Activated T-helper 1 cell treated with anti-CD3 and anti-CD28 coated beads, Interleukin-12 subunit alpha, Interleukin-12 subunit beta, Interleukin-2, Interleukin-4 antibody, amounts not matched to agents 30 ng/mL and 10 ng/mL and 1 ng/mL, durations not matched to agents 14 hours and 24 hours and 36 hours (primary cell): Measurements from ENCODE around the gene APMAP. TPM values are rescaled to one million over a fixed set of nuclear protein-coding genes. Genes with fewer than 3 reads are reported as not detected.

Source experiments
- DNase-seq: peaks from one replicate; pipeline ENCODE4 v3.0.0; 2021; ENCODE audit warnings: low spot score
- H3K27ac Mint-ChIP-seq: one replicate; pipeline ENCODE4 v1.8.0; 2021; ENCODE audit warnings: mild to moderate bottlenecking, mixed read lengths
- H3K27me3 Mint-ChIP-seq: one replicate; pipeline ENCODE4 v1.8.0; 2022; ENCODE audit warnings: mild to moderate bottlenecking, moderate library complexity, mixed read lengths; ENCODE audit not compliant: insufficient read depth
- H3K36me3 Mint-ChIP-seq: one replicate; pipeline ENCODE4 v1.8.0; 2021; ENCODE audit warnings: low read depth, mixed read lengths
- H3K4me1 Mint-ChIP-seq: one replicate; pipeline ENCODE4 v1.8.0; 2021; ENCODE audit warnings: low read depth, mixed read lengths
- H3K4me3 Mint-ChIP-seq: one replicate; pipeline ENCODE4 v1.8.0; 2021; ENCODE audit warnings: mild to moderate bottlenecking, moderate library complexity, mixed read lengths
- H3K9me3 Mint-ChIP-seq: one replicate; pipeline ENCODE4 v1.8.0; 2021; ENCODE audit warnings: mixed read lengths
- intact Hi-C: fragments of 100-400 bp; cut with micrococcal nuclease; formaldehyde crosslinking; loops from one replicate; pipeline ENCODE4 v1.15.1; 2024
- total RNA-seq: library from RNA; stranded (reverse); gene quantifications from 2 replicates; pipeline ENCODE4 v1.2.3, GENCODE V29; 2022

Gene APMAP
- total RNA-seq, 1 donor from 2014 or later, result 58.7 TPM

GRCh38 chr20:24998121-24998520 lies 5.6 kb upstream of the APMAP start:
- no peak for DNase-seq
- Mint-ChIP-seq H3K4me1 (peaks cover 14% of the 10 kb centered on the region), H3K27ac (no peak overlapping the region), H3K4me3 (no peak overlapping the region), H3K36me3 (no peaks in the 10 kb centered on the region), H3K27me3 (peaks cover 22% of the 10 kb centered on the region), H3K9me3 (no peaks in the 10 kb centered on the region)
- intact Hi-C loops, result no loop called here

DNA sequence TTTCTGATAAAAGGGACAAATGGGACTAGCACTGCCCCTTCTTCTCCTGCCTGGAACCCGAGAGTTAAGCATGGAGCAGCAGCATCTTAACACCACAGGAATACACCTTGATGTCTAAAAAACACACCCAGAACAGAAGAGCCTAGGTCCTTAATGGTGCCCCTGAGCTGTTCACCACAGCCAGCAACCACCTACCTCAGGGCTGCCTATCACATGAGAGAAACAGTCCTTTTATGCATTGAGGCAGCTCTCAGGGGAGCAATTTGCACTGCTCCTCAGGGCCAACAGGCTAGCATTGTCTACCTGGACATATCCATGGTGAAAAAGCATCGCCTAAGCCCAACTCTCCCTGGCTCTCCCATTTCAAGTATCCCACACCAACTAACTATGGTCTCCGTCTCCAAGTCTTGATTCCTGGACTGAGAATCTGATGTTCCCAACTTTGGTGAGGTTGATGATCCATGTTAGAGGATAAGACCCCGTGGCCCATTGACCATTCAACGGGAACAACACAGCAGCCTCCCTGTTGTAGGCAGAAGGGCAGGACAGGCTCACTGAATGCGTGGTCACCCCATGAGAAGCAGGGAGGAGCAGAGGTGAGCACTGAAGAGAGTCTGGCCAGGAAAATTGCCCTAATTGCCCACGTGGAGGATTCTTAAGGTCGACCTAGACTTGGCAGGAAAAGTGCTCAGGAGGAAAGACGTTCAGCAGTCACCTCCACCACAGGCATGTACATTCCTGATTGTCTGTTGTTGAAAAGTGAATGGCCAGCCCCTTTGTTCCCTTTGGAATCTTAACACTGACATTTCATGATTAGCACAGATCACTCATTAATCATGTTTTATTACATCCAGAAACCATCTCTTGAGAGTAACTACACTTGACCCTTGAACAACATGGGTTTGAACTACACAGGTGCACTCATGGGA lies 4.2 kb upstream of the APMAP start:
- peaks cover 3% of the 10 kb centered on the region for H3K36me3 Mint-ChIP-seq
- no peaks in the 10 kb centered on the region for H3K9me3 Mint-ChIP-seq
- intact Hi-C loops, result no loop called here
- H3K4me3 Mint-ChIP-seq, result no peak overlapping the region
- peaks cover 22% of the 10 kb centered on the region for H3K27me3 Mint-ChIP-seq
- no peak for DNase-seq
- H3K27ac Mint-ChIP-seq, result no peak overlapping the region
- H3K4me1 Mint-ChIP-seq, result peaks cover 17% of the 10 kb centered on the region

DNA sequence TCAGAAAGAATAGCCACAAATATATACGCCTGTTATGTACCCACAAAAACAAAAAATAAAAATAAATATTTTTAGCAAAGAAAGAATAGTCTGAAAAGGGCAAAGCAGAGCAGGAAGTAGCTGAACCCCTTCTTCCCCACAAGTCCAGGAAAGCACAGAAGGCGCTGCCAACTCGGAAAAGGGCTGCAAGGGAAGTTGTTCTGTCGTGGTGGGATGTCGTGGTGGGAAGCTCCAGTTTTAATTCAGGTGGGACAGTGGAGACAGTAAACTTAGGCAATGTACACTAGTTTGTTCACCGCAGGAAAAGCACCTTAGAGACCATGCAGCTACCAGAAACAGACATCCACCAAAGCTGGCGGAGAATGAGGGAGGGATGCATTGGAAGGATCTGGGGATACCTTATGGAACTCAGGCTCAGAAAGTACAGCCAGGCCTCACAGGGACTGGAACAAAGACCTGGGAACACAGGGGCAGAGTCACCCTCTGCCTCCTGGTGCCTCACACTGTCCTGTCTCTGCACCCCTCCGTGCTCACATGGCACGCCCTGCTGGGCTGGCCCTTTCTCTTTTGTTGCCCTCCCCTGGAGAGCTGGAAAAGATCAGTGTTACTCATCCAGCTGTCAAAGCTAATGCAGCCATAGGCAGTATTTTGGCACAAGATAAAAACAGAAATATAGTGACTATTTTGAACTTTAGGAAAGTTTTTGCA lies 3.3 kb upstream of the APMAP start:
- Mint-ChIP-seq H3K4me3 (no peak overlapping the region), H3K4me1 (peaks cover 26% of the 10 kb centered on the region), H3K36me3 (peaks cover 5% of the 10 kb centered on the region), H3K9me3 (no peaks in the 10 kb centered on the region), H3K27ac (no peak overlapping the region), H3K27me3 (peaks cover 22% of the 10 kb centered on the region)
- no peak for DNase-seq
- intact Hi-C loops, result loop anchor here (1.0 to 2.0 kb wide), 5 partner anchors 69 to 403 kb away; no protein-coding TSS in a partner anchor

DNA sequence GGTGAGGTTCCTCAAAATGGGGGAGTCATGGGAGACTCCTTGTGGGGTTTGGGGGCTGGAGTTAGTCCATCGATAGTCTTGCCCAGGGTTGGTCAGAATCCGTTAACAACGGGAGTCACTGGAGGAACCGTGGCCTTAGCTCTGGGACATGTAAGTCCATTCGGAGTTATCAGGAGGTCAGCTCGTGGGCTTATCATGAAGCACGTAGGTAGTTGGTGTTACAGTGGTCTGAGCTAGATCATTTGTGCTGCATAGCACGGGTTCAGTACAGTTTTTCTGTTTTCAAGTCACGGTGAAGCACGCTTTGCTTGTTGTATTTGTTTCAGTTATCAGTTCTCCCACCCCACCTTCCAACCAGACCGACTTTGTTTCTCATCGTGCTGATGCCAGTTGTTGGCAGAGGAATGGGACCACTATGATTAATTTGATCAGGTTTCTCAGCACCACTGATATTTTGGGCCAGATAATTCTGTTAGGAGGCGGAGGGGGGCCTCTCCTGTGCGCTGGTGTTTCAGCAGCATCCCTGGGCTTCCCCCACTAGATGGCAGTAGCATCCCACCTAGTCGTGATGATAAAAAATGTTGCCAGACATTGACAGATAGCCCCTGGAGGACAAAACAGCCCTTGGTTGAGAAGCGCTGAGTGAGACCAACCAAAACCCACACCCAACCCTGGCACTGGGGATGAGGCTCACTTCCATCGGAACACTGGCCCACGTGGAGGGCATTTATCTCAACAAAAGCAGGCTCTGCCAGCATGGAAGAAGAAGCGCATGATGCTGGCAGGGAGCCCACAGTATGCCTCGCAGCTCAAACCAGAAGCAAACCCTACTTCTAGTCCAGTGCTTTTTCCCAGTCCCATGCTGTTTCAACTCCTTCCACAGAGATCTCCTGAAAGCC lies 2.2 kb upstream of the APMAP start:
- Mint-ChIP-seq H3K4me3 (peak overlapping the region; percentile 24), H3K9me3 (no peaks in the 10 kb centered on the region), H3K27me3 (peaks cover 19% of the 10 kb centered on the region), H3K27ac (no peak overlapping the region), H3K36me3 (peaks cover 11% of the 10 kb centered on the region), H3K4me1 (peaks cover 37% of the 10 kb centered on the region)
- intact Hi-C loops, result loop anchor here (1.0 to 5.0 kb wide), 9 partner anchors 62 to 1632 kb away; partner anchors contain the start of genes GZF1 and NANP
- DNase-seq, result peak; percentile 68

- H3K4me3 Mint-ChIP-seq, result peak overlapping the region; percentile 31
- peaks cover 40% of the 10 kb centered on the region for H3K4me1 Mint-ChIP-seq
These were observed 1.6 kb upstream of the APMAP start for GRCh38 chr20:24994186-24994465.

DNA sequence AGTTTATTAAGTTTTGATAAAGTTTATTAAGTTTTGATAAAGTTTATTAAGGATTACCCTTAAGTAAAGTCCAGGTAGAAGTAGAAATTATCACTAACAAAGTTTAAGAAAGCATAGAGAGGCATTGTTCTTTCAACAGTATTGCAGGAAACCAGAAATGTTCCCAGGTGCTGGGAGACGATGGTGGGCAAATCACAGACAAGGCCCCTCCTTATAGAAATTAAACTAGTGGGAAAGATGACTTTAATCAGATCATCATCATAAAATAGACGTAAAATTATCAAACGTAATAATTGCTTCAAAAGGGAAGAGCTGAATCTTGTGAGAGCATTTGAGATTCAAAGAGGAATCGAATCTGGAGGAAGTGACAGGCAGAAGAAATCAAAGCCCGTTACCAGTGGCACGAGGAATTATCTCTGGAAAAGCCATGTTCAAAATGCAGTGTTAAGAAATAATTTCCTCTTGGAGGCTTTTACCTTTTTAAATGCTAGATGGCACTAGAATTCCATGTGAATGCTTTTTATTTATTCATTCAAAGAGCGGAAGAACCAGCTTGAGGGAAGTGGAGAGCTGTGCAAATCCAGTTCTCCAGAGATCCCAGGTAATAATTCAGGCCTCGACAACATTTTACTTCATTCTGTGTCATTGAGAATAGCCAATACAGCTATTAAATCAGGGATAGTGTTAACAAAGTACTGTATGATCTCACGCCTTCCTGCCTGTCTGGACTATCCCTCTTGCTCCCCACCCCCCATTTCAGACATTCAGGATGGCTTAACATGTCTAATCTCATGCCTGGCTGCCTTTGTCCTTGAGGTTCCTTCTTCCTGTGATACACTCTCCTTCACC lies 1.0 kb upstream of the APMAP start:
- Mint-ChIP-seq H3K36me3 (peaks cover 17% of the 10 kb centered on the region), H3K4me3 (peak overlapping the region; percentile 99), H3K9me3 (no peaks in the 10 kb centered on the region), H3K4me1 (peaks cover 45% of the 10 kb centered on the region), H3K27me3 (peaks cover 15% of the 10 kb centered on the region), H3K27ac (no peak overlapping the region)
- no peak for DNase-seq
- intact Hi-C loops, result loop anchor here (1.0 to 5.0 kb wide), 8 partner anchors 61 to 1631 kb away; partner anchors contain the start of genes GINS1, GZF1 and NANP

More at GRCh38 chr20:24994186-24994465, 1.6 kb upstream of the APMAP start:
- DNase-seq, result no peak
- H3K27me3 Mint-ChIP-seq, result peaks cover 19% of the 10 kb centered on the region
- intact Hi-C loops, result loop anchor here (1.0 to 5.0 kb wide), 6 partner anchors 62 to 1632 kb away; partner anchors contain the start of genes GZF1 and NANP
- H3K27ac Mint-ChIP-seq, result peak overlapping the region; percentile 6
- peaks cover 13% of the 10 kb centered on the region for H3K36me3 Mint-ChIP-seq
- no peaks in the 10 kb centered on the region for H3K9me3 Mint-ChIP-seq

GRCh38 chr20:24991897-24992486 lies 559 bp downstream of the APMAP start:
- peaks cover 24% of the 10 kb centered on the region for H3K36me3 Mint-ChIP-seq
- peak overlapping the region; percentile 94 for H3K27ac Mint-ChIP-seq
- peaks cover 59% of the 10 kb centered on the region for H3K4me1 Mint-ChIP-seq
- no peaks in the 10 kb centered on the region for H3K9me3 Mint-ChIP-seq
- intact Hi-C loops, result loop anchor here (1.0 to 5.0 kb wide), 8 partner anchors 43 to 1630 kb away; partner anchors contain the start of genes CST7, ENTPD6, GZF1 and NANP
- DNase-seq, result no peak
- peak overlapping the region; percentile 99 for H3K4me3 Mint-ChIP-seq
- peaks cover 7% of the 10 kb centered on the region for H3K27me3 Mint-ChIP-seq

DNA sequence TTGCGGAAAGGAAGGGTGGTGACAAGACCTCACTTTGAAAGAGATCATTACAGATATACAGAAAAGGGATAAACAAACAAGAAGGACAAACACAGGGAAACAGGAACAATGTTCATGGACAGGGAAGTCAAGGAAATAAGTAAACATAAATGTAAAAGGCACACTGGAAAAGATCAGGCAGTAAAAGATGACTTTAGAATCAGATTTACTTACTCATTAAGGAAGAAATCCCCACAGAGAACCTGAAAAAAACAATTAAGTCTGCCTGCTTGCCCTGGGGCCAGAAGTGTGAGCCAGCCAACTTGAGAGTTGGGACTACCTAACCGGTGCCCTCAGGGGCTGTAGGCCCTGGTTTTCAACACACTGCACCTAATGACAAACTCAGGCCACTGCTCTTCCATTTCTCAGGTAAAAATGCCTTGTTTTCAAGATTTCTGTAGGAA lies 1.7 kb downstream of the APMAP start:
- H3K27ac Mint-ChIP-seq, result peak overlapping the region; percentile 18
- intact Hi-C loops, result loop anchor here (5.0 kb wide), 3 partner anchors 59 to 1629 kb away; partner anchors contain the start of genes GZF1 and NANP
- DNase-seq, result no peak
- H3K4me1 Mint-ChIP-seq, result peaks cover 69% of the 10 kb centered on the region
- peaks cover 24% of the 10 kb centered on the region for H3K36me3 Mint-ChIP-seq
- no peaks in the 10 kb centered on the region for H3K27me3 Mint-ChIP-seq
- peak overlapping the region; percentile 99 for H3K4me3 Mint-ChIP-seq
- H3K9me3 Mint-ChIP-seq, result no peaks in the 10 kb centered on the region

- H3K27ac Mint-ChIP-seq, result no peak overlapping the region
- peaks cover 76% of the 10 kb centered on the region for H3K4me1 Mint-ChIP-seq
- H3K36me3 Mint-ChIP-seq, result peaks cover 35% of the 10 kb centered on the region
- intact Hi-C loops, result no loop called here
- no peaks in the 10 kb centered on the region for H3K9me3 Mint-ChIP-seq
- DNase-seq, result no peak
- H3K27me3 Mint-ChIP-seq, result no peaks in the 10 kb centered on the region
- H3K4me3 Mint-ChIP-seq, result no peak overlapping the region
These were observed 3.4 kb downstream of the APMAP start for GRCh38 chr20:24989162-24989561.

- Mint-ChIP-seq H3K4me3 (no peak overlapping the region), H3K36me3 (peaks cover 42% of the 10 kb centered on the region), H3K27ac (peak overlapping the region; percentile 24), H3K4me1 (peaks cover 82% of the 10 kb centered on the region), H3K27me3 (no peaks in the 10 kb centered on the region), H3K9me3 (no peaks in the 10 kb centered on the region)
- no peak for DNase-seq
- intact Hi-C loops, result no loop called here
These were observed 4.4 kb downstream of the APMAP start for GRCh38 chr20:24987873-24988835.
